Measurements from ENCODE around the gene UBE2E2. TPM values are rescaled to one million over a fixed set of nuclear protein-coding genes. Genes with fewer than 3 reads are reported as not detected.

The UBE2E2 gene
- total RNA-seq, 1 donor from 2014 or later: 50.8 TPM

DNA sequence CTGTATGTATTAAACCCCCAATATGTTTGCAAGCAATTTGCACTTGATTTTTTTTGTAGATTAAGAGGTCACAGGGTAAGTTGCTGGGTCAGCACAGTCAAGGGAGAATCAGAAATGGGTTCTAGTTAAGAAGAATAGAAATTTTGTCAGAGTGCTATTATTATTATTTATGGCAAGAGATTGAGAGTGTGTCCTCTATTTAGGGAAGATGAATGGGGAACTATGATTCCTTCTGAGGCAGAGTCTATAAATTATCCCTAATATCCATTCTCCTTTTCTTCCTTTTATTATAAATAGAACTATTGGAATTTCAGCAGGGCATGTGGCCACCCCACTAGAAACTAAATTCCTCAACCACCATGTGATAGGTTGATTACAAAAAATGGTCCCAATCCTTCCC is 392.7 kb downstream of the UBE2E2 start:
- H3K27ac ChIP-seq: no peak overlapping the region
- no peaks in the 10 kb centered on the region for H3K36me3 ChIP-seq
- TF ChIP-seq, protein P1, sequence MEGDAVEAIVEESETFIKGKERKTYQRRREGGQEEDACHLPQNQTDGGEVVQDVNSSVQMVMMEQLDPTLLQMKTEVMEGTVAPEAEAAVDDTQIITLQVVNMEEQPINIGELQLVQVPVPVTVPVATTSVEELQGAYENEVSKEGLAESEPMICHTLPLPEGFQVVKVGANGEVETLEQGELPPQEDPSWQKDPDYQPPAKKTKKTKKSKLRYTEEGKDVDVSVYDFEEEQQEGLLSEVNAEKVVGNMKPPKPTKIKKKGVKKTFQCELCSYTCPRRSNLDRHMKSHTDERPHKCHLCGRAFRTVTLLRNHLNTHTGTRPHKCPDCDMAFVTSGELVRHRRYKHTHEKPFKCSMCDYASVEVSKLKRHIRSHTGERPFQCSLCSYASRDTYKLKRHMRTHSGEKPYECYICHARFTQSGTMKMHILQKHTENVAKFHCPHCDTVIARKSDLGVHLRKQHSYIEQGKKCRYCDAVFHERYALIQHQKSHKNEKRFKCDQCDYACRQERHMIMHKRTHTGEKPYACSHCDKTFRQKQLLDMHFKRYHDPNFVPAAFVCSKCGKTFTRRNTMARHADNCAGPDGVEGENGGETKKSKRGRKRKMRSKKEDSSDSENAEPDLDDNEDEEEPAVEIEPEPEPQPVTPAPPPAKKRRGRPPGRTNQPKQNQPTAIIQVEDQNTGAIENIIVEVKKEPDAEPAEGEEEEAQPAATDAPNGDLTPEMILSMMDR (IDR thresholded peaks at IDR 0.05): no peak
- no peaks in the 10 kb centered on the region for H3K27me3 ChIP-seq (ENCODE audit: low read depth)
- H3K9me3 ChIP-seq: peaks cover 5% of the 10 kb centered on the region
- H3K4me1 ChIP-seq: no peaks in the 10 kb centered on the region
- no peak overlapping the region for H3K4me3 ChIP-seq
- no peak for DNase-seq
- ATAC-seq: no peak
- intact Hi-C loops (cut with DNase I): no loop called here

DNA sequence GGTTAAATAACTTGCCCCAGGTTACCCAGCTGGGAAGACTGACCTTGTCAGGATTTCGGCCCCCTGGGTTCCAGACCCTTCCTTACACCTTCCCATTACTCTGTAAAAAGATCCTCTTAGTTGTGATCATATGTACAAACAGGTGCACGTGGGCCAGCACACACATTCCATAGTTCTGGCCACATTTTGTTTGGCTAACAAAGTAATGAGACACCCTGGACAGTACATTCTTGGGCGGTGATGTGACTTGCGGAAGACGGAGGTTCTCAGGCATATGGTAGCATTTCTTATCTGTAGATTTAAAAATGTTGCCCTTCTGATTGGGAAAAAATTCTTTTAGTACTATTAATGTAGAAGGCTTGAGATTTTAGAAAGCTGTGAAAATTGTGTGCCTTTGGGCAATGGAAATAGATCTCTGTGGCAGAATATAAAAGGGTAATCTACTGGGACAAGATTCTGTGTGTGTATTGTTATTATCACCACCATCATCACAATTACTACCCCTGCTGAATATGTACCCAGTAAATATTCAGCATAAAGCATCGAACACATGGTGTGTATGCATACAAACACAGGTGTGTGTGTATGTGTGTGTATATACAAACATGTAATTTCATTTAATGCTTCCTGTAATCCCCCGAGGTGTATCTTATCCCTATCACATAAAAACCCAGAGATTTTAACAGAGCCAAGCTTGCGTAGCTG is 397.2 kb downstream of the UBE2E2 start:
- peak; percentile 63 to 78 for ATAC-seq
- Histone ChIP-seq H3K27me3 (ENCODE audit: low read depth) (no peaks in the 10 kb centered on the region), H3K9me3 (peaks cover 5% of the 10 kb centered on the region), H3K27ac (no peak overlapping the region), H3K36me3 (no peaks in the 10 kb centered on the region), H3K4me1 (no peaks in the 10 kb centered on the region), H3K4me3 (no peak overlapping the region)
- intact Hi-C loops (cut with DNase I): no loop called here
- TF ChIP-seq, protein P1 (IDR thresholded peaks at IDR 0.05): no peak
- DNase-seq: no peak

DNA sequence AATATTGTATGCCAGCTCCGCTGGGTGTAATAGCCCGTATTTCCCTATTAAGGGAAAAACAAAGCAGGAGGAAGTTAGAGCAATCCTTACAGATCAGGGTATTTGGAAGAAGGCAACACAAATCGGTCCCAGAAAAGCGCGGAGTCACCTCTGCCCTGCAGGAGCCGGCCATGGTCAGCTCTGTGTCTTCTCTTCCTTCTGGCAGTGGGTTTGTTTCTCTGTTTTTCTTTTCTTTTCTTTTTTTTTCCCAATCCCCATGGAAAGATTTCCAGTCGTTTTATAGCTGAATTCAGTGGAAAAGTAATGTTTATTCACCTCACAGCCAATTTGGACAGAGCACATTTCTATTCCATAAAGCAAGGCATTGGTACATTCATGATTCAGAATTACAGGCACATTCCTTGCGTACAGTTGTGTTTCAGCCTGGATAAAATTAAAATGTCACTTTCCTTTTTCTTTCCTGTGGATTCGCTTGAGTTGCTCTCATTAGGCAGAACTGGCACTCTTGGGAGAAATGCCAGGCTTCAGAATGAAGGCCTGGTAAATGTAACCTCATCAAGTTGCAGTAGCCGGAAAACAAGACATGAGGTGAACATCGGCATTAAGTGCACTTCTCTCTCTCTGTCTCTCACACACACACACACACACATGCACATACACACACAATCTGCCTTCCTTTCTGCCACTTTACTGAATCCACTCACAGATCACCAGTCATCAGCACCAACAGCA is 398.1 kb downstream of the UBE2E2 start:
- Histone ChIP-seq H3K4me1 (no peaks in the 10 kb centered on the region), H3K4me3 (no peak overlapping the region), H3K27ac (no peak overlapping the region), H3K36me3 (no peaks in the 10 kb centered on the region), H3K9me3 (peaks cover 5% of the 10 kb centered on the region), H3K27me3 (ENCODE audit: low read depth) (no peaks in the 10 kb centered on the region)
- DNase-seq (no peak), ATAC-seq (no peak)
- TF ChIP-seq, protein P1 (IDR thresholded peaks at IDR 0.05): no peak
- intact Hi-C loops (cut with DNase I): no loop called here

DNA sequence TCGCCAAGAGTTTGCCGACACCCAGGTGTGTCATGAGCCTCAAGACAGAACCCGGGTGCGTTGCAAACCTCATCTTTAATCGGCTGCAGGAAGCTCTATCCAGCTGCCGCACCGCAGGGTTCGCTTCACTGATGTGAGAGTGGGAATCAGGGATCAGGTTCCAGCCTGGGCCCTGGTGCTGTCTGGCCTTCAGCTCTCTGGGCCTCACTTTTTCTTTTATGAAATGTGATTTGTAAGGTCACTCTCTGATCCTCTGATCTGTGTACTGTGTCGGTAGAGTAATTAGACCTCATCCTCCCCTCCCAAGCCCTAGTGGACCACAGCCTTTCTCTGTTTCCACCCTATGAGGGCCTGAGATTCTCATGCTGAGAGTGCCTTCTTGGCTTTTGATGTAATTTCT is 399.8 kb downstream of the UBE2E2 start:
- Histone ChIP-seq H3K27me3 (ENCODE audit: low read depth) (no peaks in the 10 kb centered on the region), H3K9me3 (no peaks in the 10 kb centered on the region), H3K27ac (no peak overlapping the region), H3K36me3 (no peaks in the 10 kb centered on the region), H3K4me1 (no peaks in the 10 kb centered on the region), H3K4me3 (no peak overlapping the region)
- TF ChIP-seq, protein P1 (IDR thresholded peaks at IDR 0.05): no peak
- ATAC-seq (no peak), DNase-seq (no peak)
- intact Hi-C loops (cut with DNase I): no loop called here

DNA sequence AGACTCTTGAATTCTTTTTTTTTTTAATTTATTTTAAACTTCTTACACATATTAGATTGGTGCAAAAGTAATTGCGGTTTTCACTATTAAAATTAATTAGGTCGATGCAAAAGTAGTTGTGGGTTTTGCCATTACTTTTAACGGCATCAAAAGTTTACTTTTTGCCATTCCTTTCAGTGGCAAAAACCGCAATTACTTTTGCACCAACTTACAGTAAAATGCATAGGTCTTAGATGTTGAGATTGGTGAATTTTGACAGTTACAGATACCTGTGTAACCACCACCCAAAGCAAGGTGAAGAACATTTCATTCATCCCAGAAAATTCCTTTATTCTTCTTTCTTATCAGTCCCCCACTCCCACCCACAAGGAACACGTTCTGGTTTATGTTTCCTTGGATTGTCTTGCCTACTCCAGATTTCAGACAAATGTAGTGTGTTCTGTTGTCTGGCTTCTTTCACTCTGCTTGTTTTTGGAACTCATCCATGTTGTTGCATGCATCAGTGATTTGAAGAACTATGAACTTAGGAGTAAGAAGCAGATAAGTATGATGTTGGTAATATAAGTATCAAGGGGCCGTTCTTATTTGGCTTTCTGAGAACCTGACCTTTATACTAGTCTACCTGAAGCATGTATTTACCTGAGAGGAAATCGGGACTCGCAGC is 404.2 kb downstream of the UBE2E2 start:
- intact Hi-C loops (cut with DNase I): no loop called here
- Histone ChIP-seq H3K9me3 (no peaks in the 10 kb centered on the region), H3K4me3 (no peak overlapping the region), H3K27me3 (ENCODE audit: low read depth) (no peaks in the 10 kb centered on the region), H3K27ac (no peak overlapping the region), H3K4me1 (peaks cover 10% of the 10 kb centered on the region), H3K36me3 (no peaks in the 10 kb centered on the region)
- DNase-seq: no peak
- ATAC-seq: no peak
- TF ChIP-seq, protein P1 (IDR thresholded peaks at IDR 0.05): no peak

All from lower lobe of right lung (tissue), 2 donors.